Measurements from ENCODE around the gene ZFP91.

ZFP91 gene

GRCh38 chr11:58659910-58660570, 81.2 kb downstream of the ZFP91 start:
- DNase-seq, result no peak

All from hypothalamus (tissue), 51 donors.